GM12878 (cell line): ENCODE results near the gene DMXL2. TPM values are rescaled to one million over a fixed set of nuclear protein-coding genes. Genes with fewer than 3 reads are reported as not detected.

Source experiments
- ATAC-seq: fragments of 200-7000 bp; cut with Tn5 transposase; 3 replicates; pipeline ENCODE4 v1.9.1; 2020; ENCODE audit warnings: mild to moderate bottlenecking, moderate library complexity
- BruUV-seq: library from RNA; stranded (reverse); fragments of 400-500 nt; replicated peaks from 2 replicates; lab custom pipeline; 2021; lab: Mats Ljungman, UMichigan
- CTCF ChIA-PET: fragments of 300-600 bp; sonication (Branson Sonifier 250); formaldehyde crosslinking; extraction: SDS; loops from one replicate; lab custom pipeline; 2021; ENCODE audit warnings: inconsistent platforms; lab: Yijun Ruan, JAX
- POLR2A ChIA-PET: fragments of 350-600 bp; formaldehyde crosslinking; extraction: SDS; loops from one replicate; lab custom pipeline; 2021; ENCODE audit warnings: inconsistent platforms; lab: Charles Lee
- RAD21 ChIA-PET: fragments of 300-600 bp; sonication (Branson Sonifier 250); formaldehyde crosslinking; loops from one replicate; lab custom pipeline; 2023; ENCODE audit warnings: antibody characterized with exemption; ENCODE audit not compliant: unreplicated experiment; lab: Charles Lee
- SMC1A ChIA-PET: fragments of 300-600 bp; sonication (Branson Sonifier 250); formaldehyde crosslinking; loops from one replicate; lab custom pipeline; 2023; ENCODE audit not compliant: unreplicated experiment, uncharacterized antibody; lab: Charles Lee
- DNase-seq: peaks from one replicate; pipeline ENCODE4 v3.0.0-alpha.2; 2011; ENCODE audit warnings: low read depth, low spot score
- FAIRE-seq: peaks from 3 replicates; lab custom pipeline; 2011; peaks lifted over from hg19 to GRCh38; lab: Jason Lieb, UNC
- H2AFZ ChIP-seq: 2 replicates; pipeline ENCODE4 v1.6.0; 2011; ENCODE audit warnings: low read depth, low read length, control low read depth; ENCODE audit not compliant: control insufficient read depth
- H3K27ac ChIP-seq: 2 replicates; pipeline ENCODE4 v1.5.1; 2011; ENCODE audit warnings: control low read depth; ENCODE audit not compliant: control insufficient read depth, insufficient read depth
- H3K27me3 ChIP-seq, 2 experiments: replicated peaks in 1 of 2; 2 replicates each; pipeline versions ENCODE4 v1.6.0 to v1.6.1; 2011; ENCODE audit warnings: low read length in 1 of 2; ENCODE audit not compliant: control insufficient read depth in 2 of 2, insufficient read depth in 2 of 2
- H3K36me3 ChIP-seq, 2 experiments: 2 replicates each; pipeline ENCODE4 v1.5.1; 2011; ENCODE audit warnings: low read length in 1 of 2; ENCODE audit not compliant: control insufficient read depth in 2 of 2, insufficient read depth in 2 of 2
- H3K4me1 ChIP-seq: 2 replicates; pipeline ENCODE4 v1.6.1; 2011; ENCODE audit warnings: mild to moderate bottlenecking, low read length, moderate library complexity, mixed read lengths; ENCODE audit not compliant: control insufficient read depth, insufficient read depth
- H3K4me2 ChIP-seq: 2 replicates; pipeline ENCODE4 v1.6.0; 2011; ENCODE audit warnings: control low read depth; ENCODE audit not compliant: control insufficient read depth, insufficient read depth
- H3K4me3 ChIP-seq: fragments of 200-600 bp; sonication (generic); 2 replicates; pipeline ENCODE4 v1.5.1; 2016
- H3K79me2 ChIP-seq: 2 replicates; pipeline ENCODE4 v1.6.0; 2011; ENCODE audit warnings: low read length; ENCODE audit not compliant: control insufficient read depth, insufficient read depth
- H3K9ac ChIP-seq: 2 replicates; pipeline ENCODE4 v1.8.0; 2011; ENCODE audit warnings: low read length, control low read depth, mixed read lengths; ENCODE audit not compliant: control insufficient read depth, insufficient read depth
- H3K9me3 ChIP-seq: replicated peaks from 3 replicates; pipeline ENCODE4 v1.5.1; 2011; ENCODE audit warnings: mild to moderate bottlenecking, low read length; ENCODE audit not compliant: control insufficient read depth, insufficient read depth
- H4K20me1 ChIP-seq: 2 replicates; pipeline ENCODE4 v1.6.0; 2011; ENCODE audit not compliant: control insufficient read depth, insufficient read depth
- ATF3 ChIP-seq: IDR thresholded peaks from 2 replicates; pipeline ENCODE4 v1.6.1; 2011; ENCODE audit warnings: low read depth, mild to moderate bottlenecking, low read length, moderate library complexity, borderline replicate concordance; ENCODE audit errors: extremely low read depth
- MXI1 ChIP-seq: fragments of 150-350 bp; IDR thresholded peaks from 2 replicates; pipeline ENCODE4 v1.6.1; 2011; ENCODE audit warnings: low read depth, mild to moderate bottlenecking, inconsistent platforms, low read length, improper control_type of control experiment
- NBN ChIP-seq: fragments of 450-650 bp; IDR thresholded peaks from 2 replicates; pipeline ENCODE4 v1.6.1; 2016
- PAX8 ChIP-seq: fragments of 450-650 bp; IDR thresholded peaks from 2 replicates; pipeline ENCODE4 v1.6.1; 2017; ENCODE audit warnings: mild to moderate bottlenecking, moderate library complexity
- ZBTB4 ChIP-seq: fragments of 450-650 bp; formaldehyde crosslinking; IDR thresholded peaks from 2 replicates; pipeline ENCODE4 v1.4.0; 2022; ENCODE audit warnings: mild to moderate bottlenecking, moderate library complexity
- ZNF24 ChIP-seq: fragments of 450-650 bp; IDR thresholded peaks from 2 replicates; pipeline ENCODE4 v1.6.1; 2017; ENCODE audit warnings: antibody characterized with exemption, mild to moderate bottlenecking
- WGBS: methylation state at CpG from one replicate; pipeline ENCODE4 v1.1.6; 2016; ENCODE audit warnings: low lambda C conversion rate; ENCODE audit not compliant: insufficient replicate concordance, insufficient coverage; ENCODE audit errors: missing lambda C conversion rate; 5-methylcytosine and 5-hydroxymethylcytosine counted together
- in situ Hi-C: fragments of 300-500 bp; cut with MboI; formaldehyde crosslinking; loops from 9 replicates; pipeline ENCODE4 v1.14.3; 2018; ENCODE audit warnings: mixed read lengths
- intact Hi-C: fragments of 100-400 bp; cut with micrococcal nuclease; formaldehyde crosslinking; loops from one replicate; pipeline ENCODE4 v1.14.2; 2022; ENCODE audit not compliant: unreplicated experiment
- polyA plus RNA-seq, 11 experiments: library from polyadenylated mRNA; depleted of rRNA in 4 of 11; unstranded in 6 of 11; stranded (reverse) in 5 of 11; fragments of >200 nt; fragmentation: Nextera tagmentation in 4 of 11; fragmentation: Illumina TruSeq in 1 of 11; extraction: Ambion mirVana in 4 of 11; extraction: Trizol in 1 of 11; gene quantifications; 1 replicate in 1 of 11; 2 replicates in 10 of 11; pipeline versions ENCODE4 v1.2.1 to v1.2.3, GENCODE V29; 2011 to 2016; ENCODE audit warnings: inconsistent platforms in 2 of 11, missing spikeins in 2 of 11, low read depth in 1 of 11
- total RNA-seq, 4 experiments: library from RNA; depleted of rRNA in 3 of 4; stranded (reverse); fragments of >200 nt in 3 of 4; fragmentation: Illumina TruSeq in 1 of 4; extraction: Trizol in 1 of 4; gene quantifications; 2 replicates each; pipeline versions ENCODE4 v1.2.1 to v1.2.3, GENCODE V29; 2013 to 2021

DMXL2 gene
- total and polyA plus RNA-seq, 10 of the 15 experiments (the other 5 are each of a cell fraction or from before 2014, with no cell fraction given) = 8.5 to 32.1 (median 22.0) TPM

- ChIA-PET RAD21 (interaction anchor here (0.6 kb wide), 1 partner anchor 1277 kb away, joined by 3 read pairs; no protein-coding TSS in a partner anchor), CTCF (interaction anchor here (0.7 to 1.9 kb wide), 3 partner anchors 9 to 331 kb away, joined by 3 to 7 read pairs (median 6); no protein-coding TSS in a partner anchor)
Measured at GRCh38 chr15:51493892-51494291, 128.7 kb downstream of the DMXL2 start.

More at GRCh38 chr15:51493892-51494291, 128.7 kb downstream of the DMXL2 start:
- H3K4me1 ChIP-seq = no peaks in the 10 kb centered on the region
- no peak overlapping the region for H3K4me2 ChIP-seq
- ATAC-seq (no peak), FAIRE-seq (no peak), DNase-seq (no peak)
- no peaks in the 10 kb centered on the region for H4K20me1 ChIP-seq
- no peaks in the 10 kb centered on the region for H3K27me3 ChIP-seq
- H3K4me3 ChIP-seq = no peak overlapping the region
- no peaks in the 10 kb centered on the region for H3K79me2 ChIP-seq
- no peaks in the 10 kb centered on the region for H3K9me3 ChIP-seq
- in situ Hi-C loops = no loop called here
- SMC1A ChIA-PET = interaction anchor here (0.6 kb wide), 1 partner anchor 8 kb away, joined by 3 read pairs; no protein-coding TSS in a partner anchor
- intact Hi-C loops = loop anchor here (10.0 kb wide), 1 partner anchor 109 kb away; no protein-coding TSS in a partner anchor
- WGBS = 97% methylated on average over 2 of the region's 2 CpGs
- no peak overlapping the region for H3K9ac ChIP-seq
- BruUV-seq = no TSS peak
- no peak overlapping the region for H2AFZ ChIP-seq
- no peak overlapping the region for H3K27ac ChIP-seq
- POLR2A ChIA-PET = no interaction called here
- no peaks in the 10 kb centered on the region for H3K36me3 ChIP-seq
- TF ChIP-seq ZBTB4 (CRISPR knock-in tag) (no peak), ZNF24 (no peak), NBN (no peak), PAX8 (no peak), ATF3 (no peak), MXI1 (no peak)
